ENCODE results near the gene FAM83B.
"Not testable (repeated sequence)": the region's sequence is repeated elsewhere in the genome, so short reads cannot be mapped to it uniquely, and the experiment has no call there.

Gene FAM83B

GRCh38 chr6:54846243-54846856 lies at the start of gene FAM83B:
Gene FAM83B, plus strand, starts transcription at chr6:54846771. Its CDS starts 23,476 bp downstream, at chr6:54870247.
- DNase-seq (ENCODE audit: low read depth) = no peak

- not testable (repeated sequence) for DNase-seq (ENCODE audit: low read depth)
These were observed 49.7 kb upstream of the FAM83B start for GRCh38 chr6:54796918-54797317.

GRCh38 chr6:54800050-54800600 lies 46.4 kb upstream of the FAM83B start:
- no peak for DNase-seq (ENCODE audit: low read depth)

GRCh38 chr6:54801244-54801643 lies 45.3 kb upstream of the FAM83B start:
- DNase-seq (ENCODE audit: low read depth) = no peak

GRCh38 chr6:54801669-54802068 lies 44.9 kb upstream of the FAM83B start:
- no peak for DNase-seq (ENCODE audit: low read depth)

GRCh38 chr6:54802775-54803634 lies 43.6 kb upstream of the FAM83B start:
- DNase-seq (ENCODE audit: low read depth) = no peak

- no peak for DNase-seq (ENCODE audit: low read depth)
These were observed 41.5 kb upstream of the FAM83B start for GRCh38 chr6:54805077-54805476.

- no peak for DNase-seq (ENCODE audit: low read depth)
These were observed 36.4 kb upstream of the FAM83B start for GRCh38 chr6:54810147-54810546.

GRCh38 chr6:54813892-54814291 lies 32.7 kb upstream of the FAM83B start:
- no peak for DNase-seq (ENCODE audit: low read depth)

GRCh38 chr6:54817236-54817635 lies 29.3 kb upstream of the FAM83B start:
- DNase-seq (ENCODE audit: low read depth) = no peak

- no peak for DNase-seq (ENCODE audit: low read depth)
These were observed 28.7 kb upstream of the FAM83B start for GRCh38 chr6:54817834-54818233.

- not testable (repeated sequence) for DNase-seq (ENCODE audit: low read depth)
These were observed 22.3 kb upstream of the FAM83B start for GRCh38 chr6:54824225-54824624.

GRCh38 chr6:54827010-54827409 lies 19.6 kb upstream of the FAM83B start:
- no peak for DNase-seq (ENCODE audit: low read depth)

- no peak for DNase-seq (ENCODE audit: low read depth)
These were observed 16.4 kb upstream of the FAM83B start for GRCh38 chr6:54830216-54830615.

- DNase-seq (ENCODE audit: low read depth) = no peak
These were observed 11.4 kb upstream of the FAM83B start for GRCh38 chr6:54835176-54835575.

- no peak for DNase-seq (ENCODE audit: low read depth)
These were observed 495 bp downstream of the FAM83B start for GRCh38 chr6:54846857-54847674.

GRCh38 chr6:54847799-54848597 lies 1.4 kb downstream of the FAM83B start:
- no peak for DNase-seq (ENCODE audit: low read depth)

- DNase-seq (ENCODE audit: low read depth) = no peak
These were observed 3.5 kb downstream of the FAM83B start for GRCh38 chr6:54850114-54850513.

GRCh38 chr6:54856129-54856528 lies 9.6 kb downstream of the FAM83B start:
- DNase-seq (ENCODE audit: low read depth) = no peak

- DNase-seq (ENCODE audit: low read depth) = no peak
These were observed 13.6 kb downstream of the FAM83B start for GRCh38 chr6:54860132-54860531.

GRCh38 chr6:54860739-54861138 lies 14.2 kb downstream of the FAM83B start:
- DNase-seq (ENCODE audit: low read depth) = no peak

Data from activated T-cell treated with anti-CD3 and anti-CD28 coated beads for 1 hour (primary cell).